GM23248 (cell line): Measurements from ENCODE around the gene HARS1. TPM values are rescaled to one million over a fixed set of nuclear protein-coding genes. Genes with fewer than 3 reads are reported as not detected.

ENCODE experiments used
- DNase-seq: peaks from one replicate; pipeline ENCODE4 v3.0.0-alpha.2; 2015
- H2AFZ ChIP-seq: fragments of 200-600 bp; sonication (generic); 2 replicates; pipeline ENCODE4 v1.6.1; 2016; ENCODE audit warnings: antibody characterized with exemption
- H3F3A ChIP-seq: fragments of 200-600 bp; sonication (generic); 2 replicates; pipeline ENCODE4 v1.6.1; 2016; ENCODE audit warnings: mild to moderate bottlenecking, antibody characterized with exemption, mixed run types; ENCODE audit not compliant: insufficient read depth
- H3K27ac ChIP-seq: fragments of 200-600 bp; sonication (generic); 2 replicates; pipeline ENCODE4 v1.5.1; 2016; ENCODE audit warnings: mild to moderate bottlenecking
- H3K27me3 ChIP-seq: fragments of 200-600 bp; sonication (generic); replicated peaks from 2 replicates; pipeline ENCODE4 v1.6.1; 2016; ENCODE audit warnings: mild to moderate bottlenecking; ENCODE audit not compliant: insufficient read depth
- H3K36me3 ChIP-seq: fragments of 200-600 bp; sonication (generic); 2 replicates; pipeline ENCODE4 v1.6.1; 2016; ENCODE audit warnings: low read depth, mild to moderate bottlenecking
- H3K4me1 ChIP-seq: fragments of 200-600 bp; sonication (generic); 2 replicates; pipeline ENCODE4 v1.6.1; 2016; ENCODE audit warnings: mild to moderate bottlenecking; ENCODE audit not compliant: insufficient read depth
- H3K4me2 ChIP-seq: fragments of 200-600 bp; sonication (generic); one replicate; pipeline ENCODE4 v1.6.1; 2016; ENCODE audit warnings: mild to moderate bottlenecking; ENCODE audit not compliant: unreplicated experiment
- H3K4me3 ChIP-seq: fragments of 200-600 bp; sonication (generic); 2 replicates; pipeline ENCODE4 v1.5.1; 2016; ENCODE audit warnings: mild to moderate bottlenecking
- H3K79me2 ChIP-seq: fragments of 200-600 bp; sonication (generic); 2 replicates; pipeline ENCODE4 v1.6.1; 2016; ENCODE audit warnings: mild to moderate bottlenecking; ENCODE audit not compliant: insufficient read depth
- H3K9ac ChIP-seq: fragments of 200-600 bp; sonication (generic); 2 replicates; pipeline ENCODE4 v1.6.1; 2016; ENCODE audit warnings: mild to moderate bottlenecking
- H3K9me2 ChIP-seq: fragments of 200-600 bp; sonication (generic); 2 replicates; pipeline ENCODE4 v1.6.1; 2016; ENCODE audit warnings: mixed run types, mild to moderate bottlenecking, moderate library complexity; ENCODE audit not compliant: insufficient read depth
- H3K9me3 ChIP-seq: fragments of 200-600 bp; sonication (generic); one replicate; pipeline ENCODE4 v1.6.1; 2017; ENCODE audit warnings: low read depth
- H4K20me1 ChIP-seq: fragments of 200-600 bp; sonication (generic); 2 replicates; pipeline ENCODE4 v1.6.0; 2016; ENCODE audit not compliant: insufficient read depth
- EZH2 ChIP-seq: fragments of 200-600 bp; sonication (generic); IDR thresholded peaks from 2 replicates; pipeline ENCODE4 v1.6.1; 2018; ENCODE audit warnings: antibody characterized with exemption, mild to moderate bottlenecking; ENCODE audit not compliant: insufficient read depth, poor library complexity, severe bottlenecking
- EZH2phosphoT487 ChIP-seq: fragments of 200-600 bp; sonication (generic); IDR thresholded peaks from 2 replicates; pipeline ENCODE4 v1.6.1; 2018; ENCODE audit warnings: antibody characterized with exemption, moderate library complexity, mild to moderate bottlenecking, low read depth; ENCODE audit not compliant: insufficient read depth
- WGBS, 2 experiments: methylation state at CpG; one replicate each; pipeline ENCODE4 v1.1.6; 2015 to 2017; ENCODE audit warnings: low lambda C conversion rate in 2 of 2, low coverage in 1 of 2; ENCODE audit errors: missing lambda C conversion rate in 2 of 2; 5-methylcytosine and 5-hydroxymethylcytosine counted together
- in situ Hi-C: fragments of 300-500 bp; cut with MboI; formaldehyde crosslinking; loops from 2 replicates; pipeline ENCODE4 v1.15.0; 2020
- polyA plus RNA-seq: library from polyadenylated mRNA; unstranded; fragments of >200 nt; fragmentation: Nextera tagmentation; extraction: Ambion mirVana; gene quantifications from 2 replicates; pipeline ENCODE4 v1.2.1, GENCODE V29; 2016
- total RNA-seq: library from RNA; depleted of rRNA; stranded (reverse); fragments of >200 nt; shearing (Covaris generic); gene quantifications from 2 replicates; pipeline ENCODE4 v1.2.3, GENCODE V29; 2014

Gene HARS1
- total and polyA plus RNA-seq, 2 experiments from 2014 or later: 75.7 to 92.5 TPM

DNA sequence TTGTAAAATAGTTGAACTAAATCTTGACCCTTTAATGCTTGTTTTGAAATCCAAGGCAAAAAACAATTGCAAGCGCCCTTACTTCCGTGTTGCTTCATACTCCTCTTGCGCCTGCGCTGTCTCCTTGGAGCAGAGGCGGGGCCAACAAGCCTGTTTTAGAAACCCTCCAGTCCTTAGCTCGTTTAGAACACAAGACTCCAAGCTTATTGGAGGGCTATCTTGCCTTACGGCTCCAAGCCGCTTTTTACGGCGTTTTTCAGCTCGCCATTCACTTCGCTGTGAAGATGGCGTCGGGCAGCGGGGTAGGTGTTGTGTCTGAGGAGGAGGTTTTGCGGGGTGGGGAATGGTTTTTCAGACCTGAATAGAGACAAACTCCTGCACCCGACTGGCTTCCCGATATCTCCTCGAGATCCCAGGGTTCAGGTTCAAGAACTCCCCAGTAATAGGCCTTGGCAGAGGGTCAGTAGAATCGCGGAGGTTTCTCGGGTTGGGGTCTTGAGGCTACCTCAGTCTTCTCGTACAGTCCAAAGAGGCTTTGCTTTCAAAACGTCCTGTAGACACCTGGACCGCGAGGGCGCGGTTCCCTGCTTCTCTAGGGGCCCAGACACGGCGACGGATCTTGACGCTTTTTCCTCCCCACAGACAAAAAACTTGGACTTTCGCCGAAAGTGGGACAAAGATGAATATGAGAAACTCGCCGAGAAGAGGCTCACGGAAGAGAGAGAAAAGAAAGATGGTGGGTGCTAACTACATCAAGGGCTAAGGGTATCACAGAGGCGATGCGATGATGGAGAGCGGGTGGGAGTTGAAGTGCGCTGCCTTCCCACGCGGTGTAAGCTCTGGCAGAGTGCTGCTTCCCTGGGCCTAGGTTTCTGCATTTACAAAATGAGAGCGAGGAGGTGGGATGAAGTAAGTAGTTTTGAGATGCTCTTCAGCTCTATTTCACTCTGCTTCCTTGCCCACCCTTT lies 9.3 kb upstream of the HARS1 start, which contains the start of gene ZMAT2:
Gene ZMAT2 (plus strand): TSS at position 271 of the 968 bp plus-strand sequence. CDS start 14 bp downstream, at position 285.
- Histone ChIP-seq H3K9me2 (no peaks in the 10 kb centered on the region), H3K4me2 (peak within 1 kb of the TSS; percentile 83), H3K9ac (peak within 1 kb of the TSS; percentile 89), H3F3A (peaks cover 34% of the 10 kb centered on the region), H3K79me2 (peaks cover 47% of the 10 kb centered on the region), H3K9me3 (no peaks in the 10 kb centered on the region), H4K20me1 (no peaks in the 10 kb centered on the region), H3K36me3 (peaks cover 66% of the 10 kb centered on the region), H3K4me3 (peak within 1 kb of the TSS; percentile 89), H3K4me1 (peaks cover 11% of the 10 kb centered on the region), H3K27me3 (no peaks in the 10 kb centered on the region), H3K27ac (peak within 1 kb of the TSS; percentile 45), H2AFZ (peak within 1 kb of the TSS; percentile 77)
- peak; percentile 100 for DNase-seq
- no peak for TF ChIP-seq EZH2phosphoT487
- no peak for TF ChIP-seq EZH2
- in situ Hi-C loops: no loop called here
- WGBS, 2 experiments: 1 to 3% methylated on average over 42 to 44 of the region's 44 CpGs

- Histone ChIP-seq H3K36me3 (peaks cover 33% of the 10 kb centered on the region), H2AFZ (no peak overlapping the region), H3K27ac (no peak overlapping the region), H3F3A (peaks cover 32% of the 10 kb centered on the region), H3K9me2 (no peaks in the 10 kb centered on the region), H3K9ac (no peak overlapping the region), H3K4me2 (no peak overlapping the region), H3K9me3 (no peaks in the 10 kb centered on the region), H3K4me1 (peaks cover 22% of the 10 kb centered on the region), H3K4me3 (no peak overlapping the region), H3K79me2 (peaks cover 63% of the 10 kb centered on the region), H4K20me1 (no peaks in the 10 kb centered on the region), H3K27me3 (no peaks in the 10 kb centered on the region)
- TF ChIP-seq EZH2phosphoT487 (no peak), EZH2 (no peak)
- DNase-seq: no peak
- in situ Hi-C loops: no loop called here
- 77 to 81% methylated on average over 4 of the region's 4 CpGs for WGBS, 2 experiments
Measured at GRCh38 chr5:140696891-140697492, 5.8 kb upstream of the HARS1 start.

DNA sequence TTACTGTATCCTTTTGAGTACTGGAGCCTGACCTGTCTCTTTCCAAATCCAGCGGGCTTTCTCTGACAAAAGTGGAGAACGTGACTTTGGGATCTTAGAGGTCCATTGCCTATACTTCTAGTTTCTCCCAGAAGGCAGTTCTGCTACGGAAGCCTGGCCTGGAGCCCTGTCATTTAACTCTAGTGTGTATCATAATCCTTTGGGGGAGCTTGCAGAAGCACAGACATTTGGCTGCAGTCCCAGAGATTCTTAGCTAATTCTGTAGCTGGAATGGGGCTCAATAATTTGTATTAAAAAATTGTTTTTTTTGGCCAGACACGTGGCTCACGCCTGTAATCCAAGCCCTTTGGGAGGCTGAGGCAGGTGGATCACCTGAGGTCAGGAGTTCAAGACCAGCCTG lies 3.1 kb upstream of the HARS1 start:
- Histone ChIP-seq H3K9me3 (no peaks in the 10 kb centered on the region), H3K9ac (no peak overlapping the region), H3F3A (peaks cover 47% of the 10 kb centered on the region), H3K27me3 (no peaks in the 10 kb centered on the region), H3K4me3 (no peak overlapping the region), H3K4me1 (peaks cover 11% of the 10 kb centered on the region; the same call in 1 of the 2 replicates), H3K9me2 (no peaks in the 10 kb centered on the region), H3K36me3 (peaks cover 30% of the 10 kb centered on the region), H3K79me2 (peaks cover 65% of the 10 kb centered on the region), H2AFZ (no peak overlapping the region), H3K27ac (no peak overlapping the region), H3K4me2 (no peak overlapping the region), H4K20me1 (no peaks in the 10 kb centered on the region)
- whole genome bisulfite sequencing, 2 experiments: 70 to 75% methylated on average over 5 of the region's 5 CpGs
- no peak for TF ChIP-seq EZH2
- TF ChIP-seq EZH2phosphoT487: no peak
- DNase-seq: peak; percentile 24
- in situ Hi-C loops: no loop called here

DNA sequence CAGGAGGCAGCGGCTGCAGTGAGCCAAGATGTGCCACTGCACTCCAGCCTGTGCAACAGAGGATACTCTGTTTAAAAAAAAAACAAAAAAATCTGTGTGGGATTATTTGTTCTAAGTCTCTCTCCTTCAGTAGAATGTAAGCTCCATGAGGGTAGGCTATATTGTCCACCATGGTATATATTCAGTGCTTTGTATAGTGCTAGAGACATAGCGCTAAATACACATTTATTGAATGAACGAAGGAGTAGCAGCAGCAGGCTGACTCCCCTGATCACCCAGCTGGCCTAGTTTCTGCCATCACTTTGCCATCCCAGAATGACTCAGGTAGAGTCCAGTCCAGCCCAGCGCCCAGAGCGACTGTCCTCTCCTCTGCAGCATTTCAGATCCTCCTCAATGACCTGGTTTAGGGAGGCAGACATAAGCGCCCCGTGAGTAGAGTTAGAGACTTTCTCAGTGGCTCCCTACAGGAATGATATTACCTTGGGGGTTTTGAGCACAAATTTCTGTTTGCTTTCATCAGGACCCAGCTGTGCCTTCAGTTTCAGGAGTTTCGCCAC lies 716 bp downstream of the HARS1 start:
- Histone ChIP-seq H3K4me3 (peak overlapping the region; percentile 96), H2AFZ (peak overlapping the region; percentile 92), H3K9me2 (no peaks in the 10 kb centered on the region), H3K4me2 (peak overlapping the region; percentile 93), H3K27ac (peak overlapping the region; percentile 80), H3K79me2 (peaks cover 91% of the 10 kb centered on the region), H3K9me3 (no peaks in the 10 kb centered on the region), H3K4me1 (peaks cover 11% of the 10 kb centered on the region; the same call in 1 of the 2 replicates), H3F3A (peaks cover 22% of the 10 kb centered on the region), H3K36me3 (peaks cover 12% of the 10 kb centered on the region), H4K20me1 (no peaks in the 10 kb centered on the region), H3K27me3 (no peaks in the 10 kb centered on the region), H3K9ac (peak overlapping the region; percentile 95)
- TF ChIP-seq EZH2phosphoT487 (no peak), EZH2 (no peak)
- in situ Hi-C loops: no loop called here
- 36% methylated on average over 8 of the region's 8 CpGs for WGBS, 2 experiments
- peak; percentile 60 for DNase-seq
